ENCODE results near the gene RNF166.

- TF ChIP-seq CTCF (IDR thresholded peaks at IDR 0.05) (no peak), POLR2AphosphoS5 (IDR thresholded peaks at IDR 0.05; ENCODE audit: low read depth, low read length) (no peak)
These were observed 33.1 kb upstream of the RNF166 start for GRCh38 chr16:88739139-88739976.
